HG03558 (cell line): ENCODE data around the gene STAP2.
"Not testable (repeated sequence)": the region's sequence is repeated elsewhere in the genome, so short reads cannot be mapped to it uniquely, and the experiment has no call there.

Experiments
- ATAC-seq: cut with Tn5 transposase; IDR thresholded peaks from one replicate; pipeline ENCODE4 v1.9.1; 2021; ENCODE audit warnings: moderate number of reproducible peaks; ENCODE audit not compliant: unreplicated experiment; ENCODE audit errors: extremely low read depth

STAP2 gene

DNA sequence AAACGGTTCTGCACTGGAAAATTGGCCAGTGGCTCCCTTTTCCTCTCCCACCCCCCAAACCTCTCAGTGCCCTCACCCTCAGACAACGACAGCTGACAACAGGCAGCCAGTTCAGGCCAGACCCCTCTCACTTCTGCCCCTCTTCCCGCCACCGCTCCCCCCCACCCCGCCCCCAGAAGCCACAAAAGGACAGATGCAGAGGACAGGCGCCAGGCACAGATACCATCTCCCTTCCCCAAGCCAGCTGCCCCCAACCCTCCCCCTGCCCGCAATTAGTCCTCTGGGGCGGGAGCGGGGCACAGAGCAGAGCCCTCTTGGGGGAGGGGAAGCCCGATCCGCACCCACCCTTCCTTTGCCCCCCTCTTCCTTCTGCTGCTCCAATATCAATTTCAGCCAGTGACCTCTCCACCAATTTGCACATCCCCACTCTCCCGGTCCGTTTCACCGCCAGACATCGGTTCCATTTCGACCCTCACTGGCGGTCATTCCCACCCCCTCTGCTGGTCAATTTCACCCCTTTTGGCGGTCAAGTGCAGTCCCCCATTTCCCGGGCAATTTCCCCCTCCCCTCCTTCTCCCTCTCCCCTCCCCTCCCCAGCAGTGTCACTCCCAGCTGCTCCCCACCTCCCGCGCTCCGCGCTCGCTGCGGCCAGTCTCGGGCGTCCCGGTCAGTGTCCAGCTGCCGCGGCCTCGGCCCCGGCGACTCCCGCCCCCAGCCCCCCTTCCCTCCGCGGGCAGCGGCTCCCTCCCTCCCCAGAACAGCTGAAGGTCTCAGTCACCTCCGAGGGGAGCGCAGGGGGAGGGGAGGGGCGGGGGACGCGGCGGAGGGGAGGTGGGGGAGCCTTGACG is 60.0 kb downstream of the STAP2 start, which contains the start of gene SHD:
SHD (plus strand) TSS at position 848 of the 848 bp plus-strand sequence. CDS start 798 bp downstream, outside the sequence.
- ATAC-seq, result no peak

DNA sequence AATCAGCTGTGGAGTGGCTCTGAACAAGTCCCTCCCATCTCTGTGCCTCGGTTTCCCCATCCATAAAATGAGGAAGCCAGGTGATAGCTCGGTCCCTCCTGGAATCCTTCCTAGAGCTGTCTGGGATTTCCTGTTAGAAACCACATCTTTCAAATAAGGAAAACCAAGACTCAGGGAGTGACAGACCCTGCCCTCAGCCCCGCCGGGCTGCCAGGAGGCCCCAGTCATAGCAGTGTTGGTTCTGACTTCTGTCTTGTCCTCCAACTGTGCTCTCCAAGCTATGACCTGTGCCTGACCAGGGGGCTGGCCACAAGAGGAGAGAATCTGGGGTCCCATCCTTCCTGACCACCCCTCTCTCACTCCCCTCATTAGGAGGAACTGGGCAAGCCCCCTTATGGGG is 60.6 kb downstream of the STAP2 start:
- no peak for ATAC-seq

DNA sequence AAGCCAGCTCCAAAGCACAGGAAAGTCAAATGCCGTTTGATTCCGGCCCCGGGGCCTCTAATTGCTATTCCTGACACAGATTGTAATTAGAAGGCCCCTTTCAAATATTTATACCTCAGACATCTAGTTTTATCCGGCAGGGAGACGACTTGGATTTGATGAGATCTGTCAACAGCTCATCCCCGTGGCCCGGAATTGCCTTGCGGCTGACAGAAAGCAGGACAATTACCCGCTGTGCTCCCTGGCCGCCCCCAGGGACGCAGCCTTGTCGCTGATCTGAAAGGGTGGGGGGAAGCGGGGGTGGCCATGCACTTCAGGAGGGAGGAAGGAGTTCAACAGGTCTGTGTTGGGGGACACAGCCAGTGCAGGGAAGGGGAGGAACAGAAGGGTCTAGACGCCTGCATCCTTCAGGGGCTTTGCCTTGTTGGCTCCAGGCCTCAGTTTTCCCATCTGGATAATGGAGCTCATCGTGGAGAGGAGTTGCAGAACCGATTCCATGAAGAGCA is 61.4 kb downstream of the STAP2 start:
- ATAC-seq, result no peak

- not testable (repeated sequence) for ATAC-seq
Observed at GRCh38 chr19:4274321-4274686, 64.3 kb downstream of the STAP2 start.
